H9 (cell line): ENCODE data around the gene NXPH3. TPM values are rescaled to one million over a fixed set of nuclear protein-coding genes. Genes with fewer than 3 reads are reported as not detected.

Experiments used
- DNase-seq: peaks from one replicate; pipeline ENCODE4 v3.0.0-alpha.2; 2017
- H2AFZ ChIP-seq: one replicate; pipeline ENCODE4 v1.6.1; 2013; ENCODE audit warnings: mild to moderate bottlenecking, low read length, control low read depth, moderate library complexity
- H2AK5ac ChIP-seq: 2 replicates; pipeline ENCODE4 v1.6.1; 2013; ENCODE audit warnings: low read length, control low read depth, mixed read lengths; ENCODE audit not compliant: insufficient read length
- H2BK120ac ChIP-seq: one replicate; pipeline ENCODE4 v1.6.1; 2013; ENCODE audit warnings: low read depth, mild to moderate bottlenecking, low read length, control low read depth, inconsistent platforms; ENCODE audit not compliant: poor library complexity, severe bottlenecking
- H2BK12ac ChIP-seq: 2 replicates; pipeline ENCODE4 v1.6.1; 2013; ENCODE audit warnings: low read length, control low read depth, mixed read lengths, low read depth; ENCODE audit not compliant: insufficient read length
- H2BK15ac ChIP-seq: 2 replicates; pipeline ENCODE4 v1.6.1; 2013; ENCODE audit warnings: low read depth, low read length, control low read depth
- H2BK20ac ChIP-seq: one replicate; pipeline ENCODE4 v1.6.1; 2013; ENCODE audit warnings: low read depth, mild to moderate bottlenecking, low read length, control low read depth, inconsistent platforms; ENCODE audit not compliant: poor library complexity, severe bottlenecking
- H2BK5ac ChIP-seq: 2 replicates; pipeline ENCODE4 v1.6.1; 2013; ENCODE audit warnings: low read length, control low read depth, mixed read lengths; ENCODE audit not compliant: insufficient read length
- H3K14ac ChIP-seq: 2 replicates; pipeline ENCODE4 v1.6.1; 2013; ENCODE audit warnings: low read length, control low read depth; ENCODE audit not compliant: insufficient read depth
- H3K18ac ChIP-seq: 2 replicates; pipeline ENCODE4 v1.6.1; 2013; ENCODE audit warnings: low read depth, mild to moderate bottlenecking, mixed read lengths, low read length, control low read depth; ENCODE audit not compliant: insufficient read length
- H3K23ac ChIP-seq: 2 replicates; pipeline ENCODE4 v1.6.1; 2013; ENCODE audit warnings: low read length, control low read depth, mixed read lengths, low read depth; ENCODE audit not compliant: insufficient read length
- H3K23me2 ChIP-seq: 2 replicates; pipeline ENCODE4 v1.6.1; 2013; ENCODE audit warnings: low read depth, mild to moderate bottlenecking, mixed read lengths, low read length, control low read depth; ENCODE audit not compliant: insufficient read length, poor library complexity, severe bottlenecking
- H3K27ac ChIP-seq: 2 replicates; pipeline ENCODE4 v1.5.1; 2013; ENCODE audit warnings: low read length, control low read depth, mixed read lengths, low read depth; ENCODE audit not compliant: insufficient read length
- H3K27me3 ChIP-seq: 2 replicates; pipeline ENCODE4 v1.6.1; 2013; ENCODE audit warnings: low read length, control low read depth, inconsistent platforms; ENCODE audit not compliant: insufficient read depth
- H3K4ac ChIP-seq: 2 replicates; pipeline ENCODE4 v1.6.1; 2013; ENCODE audit warnings: low read depth, mild to moderate bottlenecking, control low read depth, inconsistent platforms, low read length, moderate library complexity
- H3K4me1 ChIP-seq: 2 replicates; pipeline ENCODE4 v1.6.1; 2013; ENCODE audit warnings: low read length, control low read depth, inconsistent platforms; ENCODE audit not compliant: insufficient read depth
- H3K4me2 ChIP-seq: 2 replicates; pipeline ENCODE4 v1.6.1; 2013; ENCODE audit warnings: low read length, control low read depth, mixed read lengths; ENCODE audit not compliant: insufficient read length, insufficient read depth
- H3K56ac ChIP-seq: 2 replicates; pipeline ENCODE4 v1.6.1; 2013; ENCODE audit warnings: low read depth, mild to moderate bottlenecking, mixed read lengths, low read length, control low read depth; ENCODE audit not compliant: insufficient read length
- H3K79me1 ChIP-seq: 2 replicates; pipeline ENCODE4 v1.6.1; 2013; ENCODE audit warnings: low read depth, mild to moderate bottlenecking, moderate library complexity, low read length, control low read depth, inconsistent platforms; ENCODE audit not compliant: insufficient read depth, poor library complexity, severe bottlenecking
- H3K79me2 ChIP-seq: 2 replicates; pipeline ENCODE4 v1.6.1; 2013; ENCODE audit warnings: low read length, control low read depth, inconsistent platforms; ENCODE audit not compliant: insufficient read depth
- H3K9ac ChIP-seq: 2 replicates; pipeline ENCODE4 v1.6.1; 2013; ENCODE audit warnings: low read length, control low read depth, mixed read lengths; ENCODE audit not compliant: insufficient read length; ENCODE audit errors: extremely low read depth
- H3K9me3 ChIP-seq: one replicate; pipeline ENCODE4 v1.6.1; 2013; ENCODE audit warnings: low read depth, low read length, inconsistent platforms; ENCODE audit not compliant: control insufficient read depth
- H3T11ph ChIP-seq: one replicate; pipeline ENCODE4 v1.6.1; 2013; ENCODE audit warnings: mild to moderate bottlenecking, low read length, control low read depth, inconsistent platforms
- H4K20me1 ChIP-seq: one replicate; pipeline ENCODE4 v1.6.1; 2013; ENCODE audit not compliant: control insufficient read depth, insufficient read length, insufficient read depth
- H4K5ac ChIP-seq: 2 replicates; pipeline ENCODE4 v1.6.1; 2013; ENCODE audit warnings: low read depth, mild to moderate bottlenecking, mixed read lengths, low read length, control low read depth; ENCODE audit not compliant: insufficient read length
- H4K8ac ChIP-seq: replicated peaks from 2 replicates; pipeline ENCODE4 v1.6.1; 2013; ENCODE audit warnings: low read length, control low read depth, mixed read lengths, low read depth; ENCODE audit not compliant: insufficient read length
- H4K91ac ChIP-seq: 2 replicates; pipeline ENCODE4 v1.6.1; 2013; ENCODE audit warnings: low read depth, mild to moderate bottlenecking, moderate library complexity, mixed read lengths, low read length, control low read depth; ENCODE audit not compliant: insufficient read length
- H3K27ac Mint-ChIP-seq, 3 experiments: 2 replicates in 2 of 3; 3 replicates in 1 of 3; pipeline ENCODE4 v1.8.0; 2020 to 2021; ENCODE audit warnings: mixed read lengths in 3 of 3, mild to moderate bottlenecking in 1 of 3, moderate library complexity in 1 of 3
- H3K27me3 Mint-ChIP-seq: 2 replicates; pipeline ENCODE4 v1.8.0; 2021; ENCODE audit warnings: low read depth, mild to moderate bottlenecking, moderate library complexity, mixed read lengths
- H3K36me3 Mint-ChIP-seq, 3 experiments: 2 replicates in 2 of 3; 3 replicates in 1 of 3; pipeline ENCODE4 v1.8.0; 2020 to 2021; ENCODE audit warnings: low read depth in 3 of 3, mixed read lengths in 3 of 3; ENCODE audit not compliant: insufficient read depth in 1 of 3
- H3K4me1 Mint-ChIP-seq, 2 experiments: 2 replicates each; pipeline ENCODE4 v1.8.0; 2020; ENCODE audit warnings: mixed read lengths in 2 of 2
- H3K4me3 Mint-ChIP-seq, 2 experiments: 2 replicates in 1 of 2; 3 replicates in 1 of 2; pipeline ENCODE4 v1.8.0; 2020 to 2021; ENCODE audit warnings: mild to moderate bottlenecking in 2 of 2, mixed read lengths in 2 of 2, moderate library complexity in 1 of 2
- H3K9me3 Mint-ChIP-seq, 2 experiments: 2 replicates in 1 of 2; 3 replicates in 1 of 2; pipeline ENCODE4 v1.8.0; 2020; ENCODE audit warnings: mild to moderate bottlenecking in 2 of 2, mixed read lengths in 2 of 2, moderate library complexity in 1 of 2
- WGBS: extraction: QIAGEN DNeasy Blood & Tissue Kit; methylation state at CpG from one replicate; pipeline ENCODE4 v1.1.7; 2013; ENCODE audit warnings: missing lambda C conversion rate, low lambda C conversion rate, mixed read lengths; ENCODE audit not compliant: insufficient read length; ENCODE audit errors: extremely low coverage; 5-methylcytosine and 5-hydroxymethylcytosine counted together
- total RNA-seq: library from RNA; stranded (reverse); gene quantifications from 2 replicates; pipeline ENCODE4 v1.2.1, GENCODE V29; 2021
- TF ChIP-seq, protein P1 (sequence below): fragments of 200-600 bp; sonication (generic); conservative IDR thresholded peaks from 3 replicates; pipeline ENCODE4 v1.8.0; 2021; ENCODE audit warnings: antibody characterized with exemption, mild to moderate bottlenecking

The NXPH3 gene
- total RNA-seq, 1 experiment from 2014 or later, result 1.3 TPM

DNA sequence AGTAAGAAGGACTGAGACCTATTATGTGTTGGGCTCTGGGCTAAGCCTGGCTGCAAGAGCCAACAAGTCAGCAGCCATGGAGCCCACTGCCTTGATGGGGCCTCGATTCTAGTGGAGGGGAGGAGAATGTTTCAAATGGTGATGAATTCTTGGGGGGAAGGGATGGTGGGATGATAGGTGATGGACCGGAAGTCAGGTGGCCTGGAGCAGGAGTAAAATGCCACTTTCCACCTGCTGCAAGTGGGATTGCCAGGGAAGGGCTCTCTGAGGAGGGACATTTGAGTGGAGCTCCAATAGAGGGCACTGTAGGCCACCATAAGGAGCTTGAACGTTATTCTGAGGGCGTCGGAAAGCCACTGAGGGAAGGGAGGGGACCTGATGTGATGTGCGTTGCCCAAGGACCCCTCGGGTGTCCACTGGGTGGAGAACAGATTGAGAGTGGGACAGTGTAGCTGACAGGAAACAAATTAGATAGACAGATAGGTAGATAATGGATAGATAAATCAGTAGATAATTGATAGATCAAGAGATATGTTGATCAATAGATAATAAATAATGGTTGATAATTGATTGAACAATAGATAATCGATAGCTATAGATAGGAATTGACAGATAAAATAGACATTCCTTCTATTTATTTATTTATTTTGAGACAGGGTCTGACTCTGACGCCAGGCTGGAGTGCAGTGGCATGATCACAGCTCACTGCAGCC, 18.2 kb upstream of the NXPH3 start:
- Histone ChIP-seq H3K9me3 (no peaks in the 10 kb centered on the region), H2BK5ac (no peak overlapping the region), H2AFZ (no peak overlapping the region), H3K4ac (no peak overlapping the region), H2BK120ac (no peak overlapping the region), H4K91ac (no peak overlapping the region), H3K79me2 (no peaks in the 10 kb centered on the region), H3K4me2 (no peak overlapping the region), H3K27ac (no peak overlapping the region), H4K5ac (no peak overlapping the region), H4K8ac (no peak overlapping the region), H3K4me1 (no peaks in the 10 kb centered on the region), H3K23me2 (no peaks in the 10 kb centered on the region), H2BK20ac (no peak overlapping the region), H2AK5ac (no peak overlapping the region), H3K79me1 (no peaks in the 10 kb centered on the region), H3K23ac (no peak overlapping the region), H3K18ac (no peak overlapping the region), H3K56ac (no peak overlapping the region), H3K14ac (no peak overlapping the region), H3K27me3 (no peaks in the 10 kb centered on the region; the same call in 1 of the 2 replicates), H3K9ac (no peak overlapping the region), H3T11ph (no peak overlapping the region), H2BK15ac (no peak overlapping the region), H2BK12ac (no peak overlapping the region), H4K20me1 (no peaks in the 10 kb centered on the region)
- Mint-ChIP-seq H3K27ac (no peak overlapping the region; a peak in 1 of 7 replicates), H3K27me3 (peaks cover 23% of the 10 kb centered on the region), H3K4me3 (no peak overlapping the region), H3K36me3 (no peaks in the 10 kb centered on the region), H3K4me1 (peaks cover 10 to 14% of the 10 kb centered on the region in 2 experiments), H3K9me3 (no peaks in the 10 kb centered on the region)
- DNase-seq, result peak; percentile 85
- TF ChIP-seq, protein P1, sequence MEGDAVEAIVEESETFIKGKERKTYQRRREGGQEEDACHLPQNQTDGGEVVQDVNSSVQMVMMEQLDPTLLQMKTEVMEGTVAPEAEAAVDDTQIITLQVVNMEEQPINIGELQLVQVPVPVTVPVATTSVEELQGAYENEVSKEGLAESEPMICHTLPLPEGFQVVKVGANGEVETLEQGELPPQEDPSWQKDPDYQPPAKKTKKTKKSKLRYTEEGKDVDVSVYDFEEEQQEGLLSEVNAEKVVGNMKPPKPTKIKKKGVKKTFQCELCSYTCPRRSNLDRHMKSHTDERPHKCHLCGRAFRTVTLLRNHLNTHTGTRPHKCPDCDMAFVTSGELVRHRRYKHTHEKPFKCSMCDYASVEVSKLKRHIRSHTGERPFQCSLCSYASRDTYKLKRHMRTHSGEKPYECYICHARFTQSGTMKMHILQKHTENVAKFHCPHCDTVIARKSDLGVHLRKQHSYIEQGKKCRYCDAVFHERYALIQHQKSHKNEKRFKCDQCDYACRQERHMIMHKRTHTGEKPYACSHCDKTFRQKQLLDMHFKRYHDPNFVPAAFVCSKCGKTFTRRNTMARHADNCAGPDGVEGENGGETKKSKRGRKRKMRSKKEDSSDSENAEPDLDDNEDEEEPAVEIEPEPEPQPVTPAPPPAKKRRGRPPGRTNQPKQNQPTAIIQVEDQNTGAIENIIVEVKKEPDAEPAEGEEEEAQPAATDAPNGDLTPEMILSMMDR, result peak; percentile 83
- no CpG with 5 or more reads among the region's 9 CpGs for WGBS
